ENCODE measurements around the gene RPRML.

RPRML gene

DNA sequence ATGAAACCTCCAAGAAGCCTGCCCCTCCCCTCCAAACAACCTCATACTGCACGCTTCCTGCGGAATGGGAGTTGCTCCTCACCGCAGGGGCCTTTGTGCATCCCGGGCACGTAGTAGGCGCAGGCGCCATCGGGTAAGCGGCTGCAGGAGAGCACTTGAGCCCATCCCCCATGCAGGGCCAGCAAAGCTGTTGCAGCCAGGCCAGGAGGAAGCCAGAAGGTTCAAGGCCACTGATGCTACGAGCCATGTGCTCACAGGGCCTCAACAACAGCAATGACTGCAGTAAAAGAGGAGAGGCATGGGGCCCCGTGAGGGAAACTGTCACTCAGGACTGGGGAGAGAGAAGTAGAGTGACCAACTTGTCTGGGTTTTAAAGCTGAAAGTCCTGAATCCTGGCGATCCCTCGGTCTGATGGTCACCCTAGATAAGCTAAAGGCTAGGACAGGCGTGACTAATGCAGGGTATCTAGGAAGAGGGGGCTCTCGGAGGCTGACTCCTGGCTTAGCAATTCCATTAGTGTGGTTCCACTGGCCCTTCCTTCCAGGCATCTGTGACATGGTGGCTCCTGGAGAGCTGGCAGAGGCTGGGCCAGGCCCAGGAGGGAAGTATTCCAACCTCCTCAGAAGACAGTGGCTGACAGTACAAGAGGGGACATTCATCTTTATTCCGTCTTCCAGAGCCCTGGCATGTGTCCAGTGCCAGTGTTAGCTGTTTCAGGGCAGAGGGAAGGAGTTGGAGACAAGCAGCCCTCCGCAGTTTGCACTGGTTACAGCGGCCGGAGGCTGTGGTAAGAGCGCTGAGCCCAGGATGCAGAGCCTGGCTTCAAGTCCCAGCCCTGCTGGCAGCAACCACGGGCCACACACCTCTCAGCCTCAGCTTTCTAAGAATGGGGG is 35.3 kb downstream of the RPRML start:
- peak; percentile 36 for DNase-seq

DNA sequence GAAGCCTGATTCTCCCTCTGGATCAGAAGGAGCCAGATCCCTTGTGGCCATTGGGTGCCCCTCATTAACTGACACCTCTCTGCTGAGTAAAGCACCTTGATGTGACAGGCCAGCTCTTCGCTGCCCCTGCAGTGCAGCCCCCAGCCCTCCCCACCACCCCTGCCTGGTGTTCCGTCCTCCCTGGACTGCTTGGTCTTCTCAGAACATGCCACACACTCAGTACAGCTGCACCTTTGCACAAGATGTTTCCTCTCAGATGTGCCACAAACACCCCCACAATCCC is 35.9 kb downstream of the RPRML start:
- no peak for DNase-seq

DNA sequence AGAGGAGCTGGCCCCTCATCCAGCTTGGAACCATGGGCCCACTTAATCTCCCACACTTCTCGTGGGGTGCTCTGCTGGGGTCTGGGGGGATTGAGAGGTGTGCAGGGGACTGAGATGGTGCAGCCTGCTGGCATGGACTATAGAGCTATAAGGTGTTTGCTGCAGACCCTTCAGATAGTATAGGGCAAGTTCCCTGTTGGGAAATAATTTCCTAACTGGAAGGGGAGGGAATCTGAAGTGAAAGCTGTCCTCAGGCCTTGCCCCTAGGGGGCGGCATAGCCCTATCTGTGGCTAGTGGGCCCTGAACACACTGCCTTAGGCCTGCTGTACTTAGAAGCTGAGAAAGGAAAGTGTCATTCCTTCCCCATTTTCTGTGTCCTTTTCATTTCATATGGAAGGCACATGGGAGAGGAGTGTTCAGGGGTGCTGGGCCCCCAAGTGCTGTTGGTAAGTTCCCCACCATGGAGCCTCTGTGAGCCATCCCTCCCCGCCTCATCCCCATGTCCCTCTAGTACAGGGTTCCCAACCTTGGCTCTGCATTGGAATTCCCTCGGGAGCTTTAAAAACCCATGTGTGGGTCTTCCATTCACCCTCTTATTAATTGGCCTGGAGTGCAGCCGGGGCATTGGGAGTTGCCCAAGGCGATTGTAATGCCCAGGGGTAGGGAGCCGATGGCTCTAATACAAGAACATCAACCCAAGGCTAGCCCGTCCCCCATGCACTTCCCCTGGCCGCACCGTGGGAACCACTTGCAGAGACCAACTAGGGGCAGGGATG is 36.4 kb downstream of the RPRML start:
- DNase-seq: peak; percentile 86

DNA sequence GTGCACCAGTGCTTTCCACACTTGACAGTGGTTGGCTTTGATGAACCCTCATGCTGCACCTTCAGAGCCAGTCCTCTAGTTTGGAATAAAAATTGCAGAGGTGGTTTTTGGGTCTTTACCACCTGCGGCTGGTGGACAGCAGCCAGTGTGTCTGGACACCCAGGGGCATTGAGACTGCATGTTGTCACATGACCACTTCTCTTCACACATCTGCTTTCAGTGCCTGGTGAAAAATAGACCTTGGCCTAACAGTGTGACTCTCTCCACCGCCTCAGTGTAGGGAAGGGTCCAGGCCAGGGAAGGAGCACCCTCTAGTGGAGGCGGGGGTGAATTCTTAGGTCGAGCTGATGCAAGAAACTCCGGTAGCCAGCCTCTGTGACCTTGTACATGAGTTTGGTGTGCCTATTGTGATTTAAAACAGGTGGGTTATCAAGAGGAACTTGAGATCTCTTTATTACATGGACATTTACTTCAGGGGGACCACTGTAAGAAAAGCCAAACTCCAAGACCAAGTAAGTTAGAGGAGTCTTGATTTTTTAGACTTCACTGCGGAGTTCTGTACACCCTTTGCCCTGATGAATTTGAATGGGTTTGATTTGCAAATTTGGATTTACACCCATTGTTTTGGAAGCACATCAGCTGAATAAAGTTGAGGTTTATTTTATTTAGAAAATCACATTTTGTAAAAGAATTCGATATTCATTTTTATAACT is 38.2 kb downstream of the RPRML start:
- peak; percentile 88 for DNase-seq

DNA sequence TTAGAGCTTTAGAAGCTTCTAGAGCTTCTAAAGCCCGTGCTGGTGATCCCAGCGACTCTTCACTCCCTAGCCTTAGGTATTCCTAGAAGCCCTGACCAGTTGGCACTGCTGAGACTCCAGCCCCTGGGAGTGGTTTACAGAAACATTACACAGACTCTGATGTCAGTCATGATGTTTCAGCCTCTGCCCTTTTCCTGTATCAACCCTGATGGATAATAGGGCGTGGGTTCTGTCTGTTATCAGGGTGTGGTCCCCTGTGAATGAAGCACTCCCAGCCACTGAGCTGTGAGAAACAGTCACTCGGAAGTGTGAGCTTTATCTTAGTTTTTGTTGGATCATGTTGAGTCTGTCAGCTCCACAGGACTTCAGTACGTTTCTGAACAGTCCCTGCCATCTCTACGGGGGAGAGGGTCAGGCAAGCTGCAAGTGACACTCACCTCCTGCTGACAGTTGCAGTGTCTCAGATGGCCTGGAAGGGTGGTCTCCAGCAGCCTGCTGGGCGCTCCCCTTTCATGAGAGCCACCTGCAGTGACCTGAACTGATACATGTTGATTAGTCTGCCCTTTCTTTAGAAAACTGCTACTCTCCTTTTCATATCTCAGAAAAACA is 43.3 kb downstream of the RPRML start:
- DNase-seq: peak; percentile 94

DNA sequence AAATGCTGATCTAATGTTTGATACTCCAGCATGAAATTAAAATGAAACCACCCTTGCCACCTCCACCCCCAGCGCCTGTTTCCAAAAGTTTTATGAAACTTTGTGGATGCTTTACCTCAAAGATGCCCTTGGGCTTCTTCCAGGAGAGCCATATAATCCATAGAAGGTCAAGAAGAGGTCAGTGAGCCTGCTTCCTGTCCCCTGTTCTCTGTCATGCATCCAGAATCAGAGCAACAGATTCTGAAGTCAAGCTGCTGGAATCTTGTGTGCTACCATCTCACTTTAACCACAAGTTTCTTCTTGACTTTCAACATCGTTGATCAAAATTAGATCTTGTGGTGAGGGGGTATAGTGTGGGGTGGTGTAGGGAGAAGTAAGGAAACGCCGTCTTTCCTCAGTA is 47.5 kb downstream of the RPRML start:
- no peak for DNase-seq

DNA sequence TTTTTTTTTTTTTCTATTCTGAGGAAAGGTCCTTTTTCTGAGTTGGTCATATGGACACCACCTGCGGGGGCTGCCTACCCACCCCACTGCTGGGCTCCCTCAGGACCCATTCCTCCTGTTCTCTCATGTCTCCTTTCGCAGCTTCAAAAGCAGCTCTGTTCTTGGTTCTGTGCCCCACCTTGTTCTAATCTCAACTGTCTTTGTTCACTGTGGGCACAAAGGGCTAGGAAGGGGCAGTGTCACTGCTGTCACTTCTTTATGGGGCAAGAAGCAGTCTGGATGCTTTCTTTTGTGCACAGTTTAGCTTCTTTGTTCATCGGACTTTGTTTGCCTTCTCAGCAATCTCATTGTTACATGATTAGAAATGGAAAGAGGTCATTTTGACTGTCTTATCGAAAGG is 49.0 kb downstream of the RPRML start:
- no peak for DNase-seq

DNA sequence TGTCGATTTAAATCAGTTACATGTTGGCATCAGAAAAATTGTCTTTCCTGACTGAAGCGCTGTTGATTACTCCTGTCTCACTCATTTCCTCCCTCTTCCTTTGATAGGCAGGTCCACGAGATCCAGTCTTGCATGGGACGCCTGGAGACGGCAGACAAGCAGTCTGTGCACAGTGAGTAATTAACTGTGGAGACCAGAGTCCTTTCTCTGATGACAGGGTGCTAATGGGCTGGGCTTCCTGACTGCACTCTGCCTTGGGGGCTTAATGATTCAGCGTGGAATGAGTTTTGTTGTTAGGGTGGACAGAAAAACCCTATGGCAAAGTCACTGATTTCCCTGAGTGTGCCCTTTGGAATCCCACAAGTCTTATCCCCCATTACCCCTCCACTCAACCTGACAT is 49.6 kb downstream of the RPRML start:
- DNase-seq: no peak

DNA sequence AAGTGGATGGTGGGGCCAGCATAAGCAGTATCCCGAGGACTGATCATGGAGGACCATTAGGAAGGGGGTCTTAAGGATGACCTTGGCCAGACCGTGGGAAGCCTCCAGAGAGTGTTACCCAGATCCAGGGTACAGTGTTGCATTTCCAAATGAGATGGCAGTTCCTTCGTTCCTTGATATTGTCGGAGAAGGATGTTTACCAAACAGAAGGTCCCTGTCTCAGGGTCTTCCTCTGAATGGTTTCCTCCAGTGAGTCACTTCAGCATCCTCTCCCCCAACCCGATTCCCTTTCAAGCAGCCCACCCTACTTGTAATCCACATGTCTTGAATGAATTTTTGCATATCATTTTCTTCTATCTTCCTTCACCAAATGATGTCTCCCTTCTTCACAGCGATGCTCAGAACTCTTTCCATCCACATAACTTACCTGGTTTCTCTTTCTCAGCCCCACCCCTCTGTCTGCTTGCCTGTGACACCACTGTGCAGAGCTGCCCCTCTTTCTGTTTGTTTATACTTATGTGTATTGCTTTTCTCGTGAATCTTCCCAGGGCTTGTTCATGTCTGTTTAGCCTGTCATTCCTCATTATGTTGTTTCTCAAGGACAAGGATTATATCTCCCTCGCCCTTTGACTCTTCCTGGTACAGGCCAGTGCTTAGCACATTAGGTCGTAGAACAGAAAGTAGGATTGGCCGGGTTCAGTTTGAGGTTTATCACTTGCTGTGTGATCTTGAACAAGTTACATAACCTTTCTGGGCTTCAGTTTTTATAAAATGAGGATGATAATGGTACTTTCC is 50.4 kb downstream of the RPRML start:
- DNase-seq: no peak
